Neuronal stem cell (in vitro differentiated cells): ENCODE results near the gene PGP.

Experiments used
- DNase-seq: peaks from one replicate; pipeline ENCODE4 v3.0.0-alpha.2; 2013; ENCODE audit warnings: low spot score
- H2AFZ ChIP-seq: one replicate; pipeline ENCODE4 v1.6.1; 2013; ENCODE audit warnings: mild to moderate bottlenecking, low read length, inconsistent platforms
- H2AK5ac ChIP-seq: 2 replicates; pipeline ENCODE4 v1.6.1; 2013; ENCODE audit warnings: low read depth, mild to moderate bottlenecking, inconsistent platforms, low read length, moderate library complexity, mixed read lengths
- H2BK120ac ChIP-seq: 2 replicates; pipeline ENCODE4 v1.6.1; 2013; ENCODE audit warnings: low read depth, mild to moderate bottlenecking, inconsistent platforms, low read length, moderate library complexity, mixed read lengths
- H2BK12ac ChIP-seq: one replicate; pipeline ENCODE4 v1.6.1; 2013; ENCODE audit warnings: low read length, inconsistent platforms
- H2BK15ac ChIP-seq: 2 replicates; pipeline ENCODE4 v1.6.1; 2013; ENCODE audit warnings: mild to moderate bottlenecking, low read length, inconsistent platforms, mixed read lengths
- H2BK5ac ChIP-seq: one replicate; pipeline ENCODE4 v1.6.1; 2013; ENCODE audit warnings: inconsistent platforms, mild to moderate bottlenecking, low read length, moderate library complexity
- H3K14ac ChIP-seq: one replicate; pipeline ENCODE4 v1.6.1; 2013; ENCODE audit warnings: low read length, inconsistent platforms
- H3K18ac ChIP-seq: 2 replicates; pipeline ENCODE4 v1.6.1; 2013; ENCODE audit warnings: low read length, inconsistent platforms
- H3K23ac ChIP-seq: 2 replicates; pipeline ENCODE4 v1.6.1; 2013; ENCODE audit warnings: low read depth, mild to moderate bottlenecking, mixed read lengths, low read length, inconsistent platforms; ENCODE audit not compliant: poor library complexity
- H3K27ac ChIP-seq: replicated peaks from 3 replicates; pipeline ENCODE4 v1.5.1; 2013; ENCODE audit warnings: low read length, inconsistent platforms
- H3K27me3 ChIP-seq, 3 experiments: 2 replicates each; pipeline ENCODE4 v1.6.1; 2013; ENCODE audit warnings: low read length in 3 of 3, mild to moderate bottlenecking in 2 of 3, inconsistent platforms in 1 of 3, low read depth in 1 of 3, mixed read lengths in 1 of 3, moderate library complexity in 1 of 3; ENCODE audit not compliant: control insufficient read depth in 3 of 3, insufficient read depth in 3 of 3
- H3K36me3 ChIP-seq, 2 donors: replicated peaks in 1 of 2; 2 replicates each; pipeline ENCODE4 v1.6.1; 2013; ENCODE audit warnings: low read length in 2 of 2; ENCODE audit not compliant: control insufficient read depth in 2 of 2, insufficient read depth in 2 of 2
- H3K4ac ChIP-seq: 2 replicates; pipeline ENCODE4 v1.6.1; 2013; ENCODE audit warnings: inconsistent platforms, mild to moderate bottlenecking, low read length, moderate library complexity
- H3K4me1 ChIP-seq, 2 donors: 1 replicate in 1 of 2; 2 replicates in 1 of 2; pipeline ENCODE4 v1.6.1; 2013; ENCODE audit warnings: low read length in 2 of 2, low read depth in 1 of 2; ENCODE audit not compliant: control insufficient read depth in 2 of 2, insufficient read depth in 1 of 2
- H3K4me2 ChIP-seq: one replicate; pipeline ENCODE4 v1.6.1; 2013; ENCODE audit warnings: mild to moderate bottlenecking, low read length, inconsistent platforms; ENCODE audit not compliant: insufficient read depth, poor library complexity, severe bottlenecking
- H3K4me3 ChIP-seq, 2 donors: 2 replicates each; pipeline ENCODE4 v1.5.1; 2013; ENCODE audit warnings: low read length in 2 of 2, mild to moderate bottlenecking in 2 of 2, inconsistent platforms in 1 of 2, moderate library complexity in 1 of 2
- H3K79me1 ChIP-seq: one replicate; pipeline ENCODE4 v1.6.1; 2013; ENCODE audit warnings: low read depth, mild to moderate bottlenecking, inconsistent platforms, low read length, moderate library complexity
- H3K9ac ChIP-seq: one replicate; pipeline ENCODE4 v1.6.1; 2013; ENCODE audit warnings: mild to moderate bottlenecking, low read depth, low read length, inconsistent platforms; ENCODE audit not compliant: poor library complexity
- H3K9me3 ChIP-seq, 2 donors: replicated peaks in 1 of 2; 2 replicates each; pipeline versions ENCODE3 to v1.6.1; 2013; ENCODE audit warnings: low read length in 2 of 2, mild to moderate bottlenecking in 2 of 2, inconsistent platforms in 1 of 2, low read depth in 1 of 2, mixed read lengths in 1 of 2, moderate library complexity in 1 of 2; ENCODE audit not compliant: control insufficient read depth in 2 of 2, insufficient read depth in 1 of 2
- H4K8ac ChIP-seq: one replicate; pipeline ENCODE4 v1.6.1; 2013; ENCODE audit warnings: low read depth, mild to moderate bottlenecking, inconsistent platforms, low read length, moderate library complexity
- H4K91ac ChIP-seq: one replicate; pipeline ENCODE4 v1.6.1; 2013; ENCODE audit warnings: low read length, low read depth, mild to moderate bottlenecking, inconsistent platforms; ENCODE audit not compliant: poor library complexity
- WGBS, 2 donors: extraction: QIAGEN DNeasy Blood & Tissue Kit; methylation state at CpG; one replicate each; pipeline ENCODE4 v1.1.7; 2013; ENCODE audit warnings: missing lambda C conversion rate in 2 of 2, mixed read lengths in 1 of 2; ENCODE audit not compliant: insufficient read length in 2 of 2, insufficient replicate concordance in 1 of 2; ENCODE audit errors: extremely low coverage in 2 of 2; 5-methylcytosine and 5-hydroxymethylcytosine counted together

The PGP gene

DNA sequence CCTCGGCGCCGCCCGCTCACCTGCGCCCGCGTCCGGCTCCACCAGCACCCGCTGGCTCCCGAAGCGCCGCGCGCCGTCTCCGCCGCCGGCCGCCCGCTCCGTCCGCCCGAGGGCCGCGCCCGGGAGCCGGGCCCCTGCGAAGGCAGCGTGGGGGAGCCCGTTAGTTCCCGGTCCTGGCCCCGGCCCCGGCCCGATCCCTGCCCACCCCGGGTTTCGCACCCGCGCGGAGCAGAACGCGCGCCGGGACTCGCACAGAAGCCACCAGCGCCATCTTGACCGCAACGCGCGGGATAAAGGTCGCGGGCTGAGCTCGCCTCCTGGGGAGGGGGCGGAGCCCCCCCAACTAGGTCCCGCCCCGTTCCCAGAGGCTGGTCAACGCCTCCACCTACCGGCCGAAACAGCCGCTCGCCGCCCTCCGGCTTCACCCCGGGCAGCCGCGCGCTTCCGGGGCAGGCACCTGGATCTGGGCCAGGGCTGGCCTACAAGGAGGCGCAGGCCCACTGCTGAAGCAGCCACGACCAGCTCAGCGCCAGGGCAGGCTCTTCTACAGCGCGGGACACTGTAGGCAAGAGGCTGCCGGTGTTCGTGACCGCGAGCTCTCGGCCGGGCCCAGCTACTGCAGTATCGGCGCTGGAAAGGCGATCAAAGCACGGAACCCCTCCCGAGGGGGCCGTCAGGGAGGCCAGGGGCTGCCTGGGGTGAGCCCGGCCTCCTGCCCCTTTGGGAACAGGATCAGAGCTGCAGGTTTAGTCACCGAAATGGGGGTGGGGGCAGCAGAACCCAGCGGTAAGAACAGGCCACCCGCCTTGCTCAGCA is 36.9 kb upstream of the PGP start, which contains the start of gene ECI1:
Gene ECI1 (minus strand): TSS at position 292 of the 816 bp plus-strand sequence. CDS start 21 bp downstream, at position 271.
- Histone ChIP-seq H3K23ac (peak within 1 kb of the TSS; percentile 94), H2BK5ac (peak within 1 kb of the TSS; percentile 95), H2BK15ac (peak within 1 kb of the TSS; percentile 37), H3K27me3 (no peaks in the 10 kb centered on the region), H4K8ac (no peak within 1 kb of the TSS), H3K4me1 (peaks cover 9 to 11% of the 10 kb centered on the region in 2 donors), H3K27ac (peak within 1 kb of the TSS; percentile 83), H3K4ac (no peak within 1 kb of the TSS), H2AK5ac (peak within 1 kb of the TSS; percentile 60), H2BK120ac (no peak within 1 kb of the TSS), H4K91ac (no peak within 1 kb of the TSS), H3K4me2 (peak within 1 kb of the TSS; percentile 66), H3K9ac (peak within 1 kb of the TSS; percentile 81), H3K36me3 (peaks cover 34 to 75% of the 10 kb centered on the region in 2 donors), H3K4me3 (peak within 1 kb of the TSS; percentile 74 to 89), H3K79me1 (peaks cover 7% of the 10 kb centered on the region), H2BK12ac (no peak within 1 kb of the TSS), H3K9me3 (no peaks in the 10 kb centered on the region), H2AFZ (peak within 1 kb of the TSS; percentile 93), H3K14ac (no peak within 1 kb of the TSS), H3K18ac (peak within 1 kb of the TSS; percentile 93)
- DNase-seq: peak; percentile 87
- no CpG with 5 or more reads among the region's 88 CpGs for WGBS, 2 donors

DNA sequence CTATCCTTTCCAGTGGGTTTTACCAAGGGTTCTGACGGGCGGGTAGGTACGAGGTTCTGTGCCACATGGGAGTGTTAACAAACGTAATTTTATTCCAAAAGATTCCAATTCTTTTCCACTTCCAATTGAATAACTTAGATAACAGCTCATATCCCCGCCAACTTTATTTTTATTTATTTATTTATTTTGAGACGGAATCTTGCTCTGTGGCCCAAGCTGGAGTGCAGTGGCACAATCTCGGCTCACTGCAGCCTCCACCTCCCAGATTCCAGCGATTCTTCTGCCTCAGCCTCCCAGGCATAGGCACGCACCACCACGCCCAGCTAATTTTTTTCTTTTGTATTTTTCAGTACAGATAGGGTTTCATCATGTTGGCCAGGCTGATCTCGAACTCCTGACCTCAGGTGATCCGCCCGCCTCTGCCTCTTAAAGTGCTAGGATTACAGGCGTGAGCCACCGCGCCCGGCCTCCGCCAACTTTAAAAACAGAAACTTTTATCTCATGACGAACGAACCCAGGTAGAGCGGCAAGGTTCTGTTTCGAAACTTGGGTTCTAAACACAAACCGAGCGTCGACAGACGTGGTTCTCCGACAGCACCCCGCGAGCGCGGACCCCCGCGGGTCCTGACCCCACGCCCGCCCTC is 36.1 kb upstream of the PGP start:
- H3K14ac ChIP-seq: no peak overlapping the region
- H2BK15ac ChIP-seq: peak overlapping the region; percentile 37
- peak overlapping the region; percentile 93 for H3K18ac ChIP-seq
- H3K27me3 ChIP-seq: no peaks in the 10 kb centered on the region
- H2BK12ac ChIP-seq: no peak overlapping the region
- peaks cover 6% of the 10 kb centered on the region for H3K79me1 ChIP-seq
- peaks cover 9 to 11% of the 10 kb centered on the region in 2 donors for H3K4me1 ChIP-seq
- H2AFZ ChIP-seq: peak overlapping the region; percentile 93
- H3K9ac ChIP-seq: peak overlapping the region; percentile 81
- DNase-seq: peak; percentile 24
- no peak overlapping the region for H2BK120ac ChIP-seq
- H3K9me3 ChIP-seq: no peaks in the 10 kb centered on the region
- H4K91ac ChIP-seq: no peak overlapping the region
- peak overlapping the region; percentile 66 for H3K4me2 ChIP-seq
- H3K36me3 ChIP-seq: peaks cover 34 to 75% of the 10 kb centered on the region in 2 donors
- peak overlapping the region; percentile 94 for H3K23ac ChIP-seq
- peak overlapping the region; percentile 74 to 89 for H3K4me3 ChIP-seq
- H2BK5ac ChIP-seq: peak overlapping the region; percentile 95
- H3K27ac ChIP-seq: peak overlapping the region; percentile 83
- H3K4ac ChIP-seq: no peak overlapping the region
- WGBS, 2 donors: no CpG with 5 or more reads among the region's 35 CpGs
- H4K8ac ChIP-seq: no peak overlapping the region
- H2AK5ac ChIP-seq: peak overlapping the region; percentile 60

DNA sequence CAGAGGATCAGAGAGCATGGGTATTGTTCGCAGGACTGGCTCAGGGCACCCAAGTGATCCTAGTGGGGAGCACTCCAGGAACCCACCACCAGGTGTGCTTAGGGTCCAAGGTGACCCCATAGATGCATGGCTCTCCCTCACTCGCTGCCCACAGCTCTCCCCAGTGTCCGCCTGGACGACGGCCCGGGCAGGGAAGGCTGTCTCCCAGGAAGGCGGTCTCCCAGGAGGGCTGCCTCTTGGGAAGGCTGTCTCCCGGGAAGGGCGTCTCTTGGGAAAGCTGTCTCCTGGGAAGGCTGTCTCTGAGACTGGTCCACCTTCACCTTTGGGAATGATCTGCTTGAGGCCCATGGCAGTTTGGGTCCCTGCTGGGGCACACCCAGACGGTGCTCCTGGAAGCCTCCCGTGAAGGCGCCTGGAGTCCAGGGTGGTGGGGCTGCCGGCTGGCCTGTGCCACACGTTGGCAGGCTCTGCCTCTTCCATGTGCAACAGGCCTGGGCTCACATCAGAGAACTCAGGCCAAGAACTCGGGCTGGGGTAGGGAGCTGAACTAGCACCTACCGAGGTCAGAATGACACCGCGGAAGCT is 31.8 kb upstream of the PGP start:
- Histone ChIP-seq H4K91ac (peak overlapping the region; percentile 3), H3K36me3 (peaks cover 45 to 75% of the 10 kb centered on the region in 2 donors), H3K4me3 (no peak overlapping the region), H3K18ac (no peak overlapping the region), H4K8ac (no peak overlapping the region), H2BK12ac (no peak overlapping the region), H3K14ac (no peak overlapping the region), H2AK5ac (no peak overlapping the region), H3K9ac (no peak overlapping the region), H3K4me1 (peaks cover 4% of the 10 kb centered on the region in 2 donors), H3K27ac (no peak overlapping the region), H3K79me1 (peaks cover 6% of the 10 kb centered on the region), H2BK5ac (no peak overlapping the region), H2AFZ (no peak overlapping the region), H3K9me3 (no peaks in the 10 kb centered on the region), H3K4me2 (no peak overlapping the region), H2BK120ac (no peak overlapping the region), H3K4ac (no peak overlapping the region), H2BK15ac (no peak overlapping the region), H3K27me3 (no peaks in the 10 kb centered on the region), H3K23ac (no peak overlapping the region)
- no peak for DNase-seq
- WGBS, 2 donors: no CpG with 5 or more reads among the region's 18 CpGs
